ENCODE data around the gene SNAP47.

Gene SNAP47

GRCh38 chr1:227765261-227766014, 30.2 kb downstream of the SNAP47 start:
- Histone ChIP-seq H3K9me3 (ENCODE audit: control insufficient read depth, insufficient read depth, low read depth, low read length) (no peaks in the 10 kb centered on the region), H3K27me3 (ENCODE audit: control insufficient read depth, insufficient read depth, low read length) (no peaks in the 10 kb centered on the region), H3K4me1 (ENCODE audit: control insufficient read depth, insufficient read depth, low read length) (peaks cover 16% of the 10 kb centered on the region), H3K9ac (ENCODE audit: low read length) (no peak overlapping the region), H3K27ac (ENCODE audit: low read depth, low read length) (no peak overlapping the region), H3K4me3 (ENCODE audit: low read depth, low read length) (no peak overlapping the region), H3K36me3 (ENCODE audit: control insufficient read depth, insufficient read depth, low read length) (peaks cover 62% of the 10 kb centered on the region)

DNA sequence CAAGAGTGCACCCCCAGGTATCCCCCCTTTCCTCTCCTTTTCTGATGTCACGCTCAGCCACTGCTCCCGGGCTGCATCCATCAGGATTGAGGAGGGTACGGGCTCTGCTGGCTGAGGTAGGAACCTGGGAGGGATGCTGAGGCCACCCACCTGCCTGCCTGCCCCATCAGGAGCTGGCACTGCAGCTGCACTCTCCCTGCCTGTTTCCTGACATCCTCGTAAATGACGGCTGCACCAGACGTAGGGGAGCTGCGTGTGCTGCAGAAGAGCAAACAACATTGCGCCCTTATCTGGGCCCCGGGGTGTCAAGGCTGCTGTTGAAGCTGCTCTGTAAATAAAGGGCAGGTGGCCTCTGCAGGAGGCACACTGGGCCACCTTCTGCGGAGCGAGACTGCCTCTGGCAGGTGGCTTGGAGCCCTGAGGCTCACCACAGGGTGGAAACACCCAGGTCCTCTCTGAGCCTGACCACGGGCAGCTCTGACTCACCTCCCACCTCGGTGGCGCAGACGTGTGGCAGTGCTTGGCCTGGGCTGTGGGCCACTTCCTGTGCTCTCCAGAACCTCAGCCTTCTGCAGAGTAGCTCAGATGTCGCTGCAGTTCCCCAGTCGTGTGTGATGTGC, 30.9 kb downstream of the SNAP47 start:
- H3K27me3 ChIP-seq (ENCODE audit: control insufficient read depth, insufficient read depth, low read length): no peaks in the 10 kb centered on the region
- peaks cover 16% of the 10 kb centered on the region for H3K4me1 ChIP-seq (ENCODE audit: control insufficient read depth, insufficient read depth, low read length)
- no peaks in the 10 kb centered on the region for H3K9me3 ChIP-seq (ENCODE audit: control insufficient read depth, insufficient read depth, low read depth, low read length)
- no peak overlapping the region for H3K4me3 ChIP-seq (ENCODE audit: low read depth, low read length)
- no peak overlapping the region for H3K9ac ChIP-seq (ENCODE audit: low read length)
- no peak overlapping the region for H3K27ac ChIP-seq (ENCODE audit: low read depth, low read length)
- H3K36me3 ChIP-seq (ENCODE audit: control insufficient read depth, insufficient read depth, low read length): peaks cover 59% of the 10 kb centered on the region

GRCh38 chr1:227766653-227767277, 31.5 kb downstream of the SNAP47 start:
- Histone ChIP-seq H3K36me3 (ENCODE audit: control insufficient read depth, insufficient read depth, low read length) (peaks cover 54% of the 10 kb centered on the region), H3K9ac (ENCODE audit: low read length) (no peak overlapping the region), H3K4me1 (ENCODE audit: control insufficient read depth, insufficient read depth, low read length) (peaks cover 16% of the 10 kb centered on the region), H3K27ac (ENCODE audit: low read depth, low read length) (no peak overlapping the region), H3K9me3 (ENCODE audit: control insufficient read depth, insufficient read depth, low read depth, low read length) (no peaks in the 10 kb centered on the region), H3K4me3 (ENCODE audit: low read depth, low read length) (no peak overlapping the region), H3K27me3 (ENCODE audit: control insufficient read depth, insufficient read depth, low read length) (no peaks in the 10 kb centered on the region)

- Histone ChIP-seq H3K9me3 (ENCODE audit: control insufficient read depth, insufficient read depth, low read depth, low read length) (no peaks in the 10 kb centered on the region), H3K4me3 (ENCODE audit: low read depth, low read length) (no peak overlapping the region), H3K9ac (ENCODE audit: low read length) (no peak overlapping the region), H3K36me3 (ENCODE audit: control insufficient read depth, insufficient read depth, low read length) (peaks cover 55% of the 10 kb centered on the region), H3K27ac (ENCODE audit: low read depth, low read length) (no peak overlapping the region), H3K4me1 (ENCODE audit: control insufficient read depth, insufficient read depth, low read length) (peaks cover 11% of the 10 kb centered on the region), H3K27me3 (ENCODE audit: control insufficient read depth, insufficient read depth, low read length) (no peaks in the 10 kb centered on the region)
These were observed 32.3 kb downstream of the SNAP47 start for GRCh38 chr1:227767401-227768124.

GRCh38 chr1:227768125-227768439, 32.8 kb downstream of the SNAP47 start:
- Histone ChIP-seq H3K9me3 (ENCODE audit: control insufficient read depth, insufficient read depth, low read depth, low read length) (no peaks in the 10 kb centered on the region), H3K36me3 (ENCODE audit: control insufficient read depth, insufficient read depth, low read length) (peaks cover 55% of the 10 kb centered on the region), H3K27ac (ENCODE audit: low read depth, low read length) (no peak overlapping the region)

DNA sequence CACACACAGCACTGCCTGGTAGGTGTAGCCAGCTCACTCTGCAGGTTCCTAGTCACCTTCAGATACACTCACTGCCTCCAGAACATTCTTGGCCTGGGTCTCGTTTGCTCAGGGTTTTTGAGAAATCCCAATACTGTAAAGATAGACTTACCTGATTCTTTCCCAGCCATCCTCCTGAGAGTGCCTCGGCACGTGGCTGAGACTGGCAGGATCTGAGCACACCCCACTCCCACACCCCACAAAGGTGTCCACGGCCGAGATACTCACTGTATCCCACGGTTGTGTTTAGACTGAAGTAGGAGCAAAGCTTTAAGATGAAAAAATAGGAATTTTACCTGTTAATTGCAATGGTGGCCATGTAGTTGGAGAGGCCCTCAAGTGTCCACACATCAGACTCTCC, 33.4 kb downstream of the SNAP47 start:
- H3K27ac ChIP-seq (ENCODE audit: low read depth, low read length): no peak overlapping the region
- peaks cover 53% of the 10 kb centered on the region for H3K36me3 ChIP-seq (ENCODE audit: control insufficient read depth, insufficient read depth, low read length)
- H3K27me3 ChIP-seq (ENCODE audit: control insufficient read depth, insufficient read depth, low read length): no peaks in the 10 kb centered on the region
- H3K9ac ChIP-seq (ENCODE audit: low read length): no peak overlapping the region
- peaks cover under 1% of the 10 kb centered on the region for H3K4me1 ChIP-seq (ENCODE audit: control insufficient read depth, insufficient read depth, low read length)
- no peak overlapping the region for H3K4me3 ChIP-seq (ENCODE audit: low read depth, low read length)
- no peaks in the 10 kb centered on the region for H3K9me3 ChIP-seq (ENCODE audit: control insufficient read depth, insufficient read depth, low read depth, low read length)

More at GRCh38 chr1:227768125-227768439, 32.8 kb downstream of the SNAP47 start:
- no peak overlapping the region for H3K9ac ChIP-seq (ENCODE audit: low read length)
- H3K4me3 ChIP-seq (ENCODE audit: low read depth, low read length): no peak overlapping the region
- H3K27me3 ChIP-seq (ENCODE audit: control insufficient read depth, insufficient read depth, low read length): no peaks in the 10 kb centered on the region
- H3K4me1 ChIP-seq (ENCODE audit: control insufficient read depth, insufficient read depth, low read length): peaks cover 7% of the 10 kb centered on the region

DNA sequence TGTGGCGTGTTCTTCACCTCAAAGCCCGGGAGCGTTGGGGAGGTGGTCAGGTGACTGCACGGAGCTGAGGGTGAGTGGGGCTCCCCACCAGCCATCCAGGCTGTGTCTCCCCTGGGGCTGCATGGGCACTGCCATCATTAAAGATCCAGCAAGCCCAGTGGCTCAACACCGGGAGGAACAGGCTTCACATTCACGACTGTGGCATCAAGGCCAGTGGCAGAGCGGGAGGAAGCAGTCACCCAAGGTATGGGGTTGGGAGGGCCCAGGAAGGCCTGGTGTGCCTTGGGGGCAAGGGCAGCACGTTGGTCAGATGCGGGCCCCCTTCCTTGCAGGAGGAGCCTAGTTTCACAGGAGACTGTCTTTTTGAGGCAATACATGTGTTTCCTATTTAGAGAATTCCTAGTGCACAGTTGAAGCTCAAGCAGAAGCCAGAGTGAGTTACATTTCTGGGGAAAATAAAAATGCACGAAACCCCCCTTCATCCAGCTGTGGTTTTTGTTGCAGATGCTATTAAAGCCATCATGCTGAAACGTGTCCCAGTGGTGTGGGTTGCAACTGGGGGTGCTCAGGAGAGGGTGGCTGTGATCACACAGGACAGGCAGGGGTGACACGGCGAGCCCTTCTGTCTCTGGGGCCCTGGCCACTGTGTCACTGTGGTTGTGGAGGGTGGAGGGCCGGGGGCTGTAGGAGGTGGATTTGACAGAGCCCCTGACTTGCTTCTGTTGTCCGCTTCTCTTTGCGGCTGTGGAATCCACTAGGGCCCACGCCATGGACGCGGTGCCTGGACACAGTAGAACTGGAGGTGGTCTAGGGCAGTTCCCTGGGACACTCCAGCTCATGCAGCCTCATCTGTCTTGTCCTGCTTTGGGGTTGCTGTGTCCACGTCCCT, 34.1 kb downstream of the SNAP47 start:
- no peaks in the 10 kb centered on the region for H3K9me3 ChIP-seq (ENCODE audit: control insufficient read depth, insufficient read depth, low read depth, low read length)
- no peaks in the 10 kb centered on the region for H3K27me3 ChIP-seq (ENCODE audit: control insufficient read depth, insufficient read depth, low read length)
- no peak overlapping the region for H3K4me3 ChIP-seq (ENCODE audit: low read depth, low read length)
- H3K27ac ChIP-seq (ENCODE audit: low read depth, low read length): no peak overlapping the region
- no peak overlapping the region for H3K9ac ChIP-seq (ENCODE audit: low read length)
- H3K36me3 ChIP-seq (ENCODE audit: control insufficient read depth, insufficient read depth, low read length): peaks cover 53% of the 10 kb centered on the region
- no peaks in the 10 kb centered on the region for H3K4me1 ChIP-seq (ENCODE audit: control insufficient read depth, insufficient read depth, low read length)

- Histone ChIP-seq H3K9ac (ENCODE audit: low read length) (no peak overlapping the region), H3K4me3 (ENCODE audit: low read depth, low read length) (no peak overlapping the region), H3K27ac (ENCODE audit: low read depth, low read length) (no peak overlapping the region), H3K36me3 (ENCODE audit: control insufficient read depth, insufficient read depth, low read length) (peaks cover 51% of the 10 kb centered on the region), H3K27me3 (ENCODE audit: control insufficient read depth, insufficient read depth, low read length) (no peaks in the 10 kb centered on the region), H3K4me1 (ENCODE audit: control insufficient read depth, insufficient read depth, low read length) (peaks cover 5% of the 10 kb centered on the region; the same call in 1 of the 2 replicates), H3K9me3 (ENCODE audit: control insufficient read depth, insufficient read depth, low read depth, low read length) (no peaks in the 10 kb centered on the region)
These were observed 34.8 kb downstream of the SNAP47 start for GRCh38 chr1:227769936-227770494.

DNA sequence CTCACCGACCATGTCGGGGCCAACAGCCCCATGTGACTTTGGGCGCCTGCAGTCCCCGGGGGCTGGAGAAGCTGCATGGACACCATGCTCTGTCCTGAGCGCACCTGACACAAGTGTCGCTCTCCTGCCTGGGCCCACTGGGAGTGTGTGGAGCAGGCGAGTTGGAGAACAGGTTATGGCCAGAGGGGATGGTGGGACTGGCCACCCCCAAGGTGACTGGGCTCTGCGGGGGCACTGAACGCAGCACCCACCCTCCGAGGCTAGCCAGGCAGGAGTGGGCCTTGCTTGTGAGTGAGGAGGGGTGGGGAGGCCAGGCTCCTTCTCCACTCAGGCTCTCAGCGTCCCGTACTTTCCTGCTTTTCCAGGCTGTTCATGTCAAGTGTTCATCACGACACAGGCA, 35.6 kb downstream of the SNAP47 start:
- H3K27ac ChIP-seq (ENCODE audit: low read depth, low read length): no peak overlapping the region
- peaks cover 5% of the 10 kb centered on the region; the same call in 1 of the 2 replicates for H3K4me1 ChIP-seq (ENCODE audit: control insufficient read depth, insufficient read depth, low read length)
- H3K27me3 ChIP-seq (ENCODE audit: control insufficient read depth, insufficient read depth, low read length): no peaks in the 10 kb centered on the region
- no peak overlapping the region for H3K4me3 ChIP-seq (ENCODE audit: low read depth, low read length)
- no peaks in the 10 kb centered on the region for H3K9me3 ChIP-seq (ENCODE audit: control insufficient read depth, insufficient read depth, low read depth, low read length)
- no peak overlapping the region for H3K9ac ChIP-seq (ENCODE audit: low read length)
- peaks cover 48% of the 10 kb centered on the region for H3K36me3 ChIP-seq (ENCODE audit: control insufficient read depth, insufficient read depth, low read length)

DNA sequence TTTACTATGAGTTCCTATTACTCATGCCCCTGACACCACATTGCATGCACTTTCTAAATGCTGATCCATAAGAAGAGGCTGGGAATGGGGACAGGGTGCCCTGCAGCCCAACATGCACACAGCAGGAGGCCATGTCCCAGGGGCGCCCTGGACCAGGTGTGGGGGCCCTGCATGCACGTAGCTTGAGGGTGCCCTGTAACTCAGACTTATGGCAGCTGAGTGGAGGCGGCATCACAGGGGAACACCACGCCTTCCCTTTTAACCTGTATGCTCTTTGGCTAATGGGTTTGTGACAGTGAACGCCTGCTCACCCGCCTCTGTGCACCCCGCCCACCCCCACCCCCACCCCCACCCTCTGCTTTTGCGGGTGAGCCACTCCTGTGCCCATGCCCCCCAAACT, 36.1 kb downstream of the SNAP47 start:
- Histone ChIP-seq H3K27me3 (ENCODE audit: control insufficient read depth, insufficient read depth, low read length) (no peaks in the 10 kb centered on the region), H3K4me3 (ENCODE audit: low read depth, low read length) (no peak overlapping the region), H3K36me3 (ENCODE audit: control insufficient read depth, insufficient read depth, low read length) (peaks cover 49% of the 10 kb centered on the region), H3K9ac (ENCODE audit: low read length) (no peak overlapping the region), H3K9me3 (ENCODE audit: control insufficient read depth, insufficient read depth, low read depth, low read length) (no peaks in the 10 kb centered on the region), H3K4me1 (ENCODE audit: control insufficient read depth, insufficient read depth, low read length) (peaks cover 5% of the 10 kb centered on the region; the same call in 1 of the 2 replicates), H3K27ac (ENCODE audit: low read depth, low read length) (no peak overlapping the region)
